ENCODE measurements around the gene ZNF569.

GRCh38 chr19:37466277-37466797 lies 907 bp downstream of the ZNF569 start:
- TF ChIP-seq CTCF (IDR thresholded peaks at IDR 0.05) (no peak), POLR2A (IDR thresholded peaks at IDR 0.05) (no peak), POLR2AphosphoS5 (IDR thresholded peaks at IDR 0.05) (no peak)

All from transverse colon (tissue), 4 donors.